AG09319 (cell line): ENCODE measurements around the gene SULT2B1.

Experiments
- DNase-seq: peaks from one replicate; pipeline ENCODE4 v3.0.0-alpha.2; 2010; ENCODE audit warnings: low read depth; ENCODE audit errors: extremely low read depth
- TF ChIP-seq, protein P1 (sequence below): IDR thresholded peaks from 2 replicates; pipeline ENCODE4 v1.5.1; 2011; ENCODE audit warnings: low read depth, mild to moderate bottlenecking, inconsistent platforms, low read length, moderate library complexity

SULT2B1 gene

DNA sequence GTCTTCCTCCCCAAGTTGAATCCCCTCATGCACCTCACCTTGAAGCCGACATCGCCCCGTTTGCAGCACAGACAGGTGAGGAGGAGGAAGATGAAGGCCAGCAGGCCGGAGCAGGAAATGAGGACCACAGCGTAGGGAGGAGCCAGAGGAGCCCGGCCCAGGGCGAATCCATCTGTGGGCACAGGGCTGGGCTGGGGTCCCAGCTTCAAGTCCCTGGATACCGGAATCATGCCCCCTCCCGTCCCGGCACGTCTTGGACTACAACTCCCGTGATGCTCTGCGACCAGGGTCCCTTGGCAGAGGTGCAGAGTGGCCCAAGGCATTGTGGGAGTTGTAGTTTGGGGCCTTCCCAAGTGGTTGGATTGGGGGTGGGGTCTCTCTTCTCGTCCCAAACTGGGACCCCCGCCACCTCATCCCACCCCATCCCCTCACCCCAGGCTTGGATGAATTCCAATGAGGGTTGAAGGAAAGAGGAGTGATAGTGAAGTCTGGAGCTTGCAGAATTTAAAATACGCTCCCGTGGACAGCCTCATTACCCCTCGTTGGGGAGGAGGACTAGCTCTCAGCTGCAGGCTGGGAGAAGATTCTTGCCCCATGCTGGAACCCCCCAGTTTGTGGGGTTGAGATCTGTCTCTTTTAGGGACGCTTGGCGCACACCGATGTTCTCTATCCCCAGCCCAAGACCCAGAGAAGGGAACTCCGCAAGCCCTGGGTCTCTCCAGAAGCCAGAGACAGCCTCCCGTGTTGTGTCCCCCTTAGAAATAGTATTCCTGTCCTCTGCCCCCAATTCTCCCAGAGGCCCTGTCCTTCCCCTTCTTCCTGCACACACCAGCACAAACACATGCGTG, 41.3 kb upstream of the SULT2B1 start:
- DNase-seq: peak; percentile 4
- TF ChIP-seq, protein P1, sequence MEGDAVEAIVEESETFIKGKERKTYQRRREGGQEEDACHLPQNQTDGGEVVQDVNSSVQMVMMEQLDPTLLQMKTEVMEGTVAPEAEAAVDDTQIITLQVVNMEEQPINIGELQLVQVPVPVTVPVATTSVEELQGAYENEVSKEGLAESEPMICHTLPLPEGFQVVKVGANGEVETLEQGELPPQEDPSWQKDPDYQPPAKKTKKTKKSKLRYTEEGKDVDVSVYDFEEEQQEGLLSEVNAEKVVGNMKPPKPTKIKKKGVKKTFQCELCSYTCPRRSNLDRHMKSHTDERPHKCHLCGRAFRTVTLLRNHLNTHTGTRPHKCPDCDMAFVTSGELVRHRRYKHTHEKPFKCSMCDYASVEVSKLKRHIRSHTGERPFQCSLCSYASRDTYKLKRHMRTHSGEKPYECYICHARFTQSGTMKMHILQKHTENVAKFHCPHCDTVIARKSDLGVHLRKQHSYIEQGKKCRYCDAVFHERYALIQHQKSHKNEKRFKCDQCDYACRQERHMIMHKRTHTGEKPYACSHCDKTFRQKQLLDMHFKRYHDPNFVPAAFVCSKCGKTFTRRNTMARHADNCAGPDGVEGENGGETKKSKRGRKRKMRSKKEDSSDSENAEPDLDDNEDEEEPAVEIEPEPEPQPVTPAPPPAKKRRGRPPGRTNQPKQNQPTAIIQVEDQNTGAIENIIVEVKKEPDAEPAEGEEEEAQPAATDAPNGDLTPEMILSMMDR: no peak

- no peak for DNase-seq
- TF ChIP-seq, protein P1: no peak
Measured at GRCh38 chr19:48511321-48511731, 40.6 kb upstream of the SULT2B1 start.

DNA sequence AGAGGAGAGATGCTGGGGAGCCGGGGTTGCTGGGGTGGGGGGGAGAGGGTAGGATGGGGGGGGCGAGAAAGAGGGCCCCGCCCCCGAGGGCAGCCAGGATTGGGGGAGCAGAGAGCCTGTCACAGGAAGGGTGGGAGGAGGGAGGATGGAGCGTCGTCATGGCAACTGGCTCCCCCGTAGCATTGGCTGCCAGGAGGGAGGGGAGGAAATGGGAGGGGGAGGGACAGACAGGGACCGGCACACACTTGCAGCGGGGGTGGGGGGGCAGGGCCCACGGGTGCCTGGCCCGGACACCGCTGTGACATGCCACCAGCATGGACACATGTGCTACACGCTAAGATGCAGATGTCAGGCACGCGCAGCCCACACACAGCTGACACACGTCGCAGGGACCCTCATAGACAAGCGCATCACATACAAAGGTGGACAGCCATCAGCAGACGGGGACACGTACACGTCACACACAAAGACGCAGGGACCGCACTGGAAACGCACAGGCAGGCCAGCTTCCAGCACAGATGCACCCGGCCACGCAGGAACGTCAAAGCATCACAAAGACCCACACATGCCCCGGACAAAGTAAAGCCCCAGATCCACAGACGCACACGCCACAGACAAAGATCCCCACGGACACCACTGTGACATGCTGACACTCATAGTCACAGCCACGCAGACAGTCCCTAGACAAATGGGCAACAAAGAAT, 40.0 kb upstream of the SULT2B1 start, which contains the start of gene LMTK3:
Gene LMTK3 (minus strand): TSS at position 36 of the 704 bp plus-strand sequence. CDS start 259 bp downstream, outside the sequence.
- DNase-seq: peak; percentile 11
- TF ChIP-seq, protein P1: no peak

DNA sequence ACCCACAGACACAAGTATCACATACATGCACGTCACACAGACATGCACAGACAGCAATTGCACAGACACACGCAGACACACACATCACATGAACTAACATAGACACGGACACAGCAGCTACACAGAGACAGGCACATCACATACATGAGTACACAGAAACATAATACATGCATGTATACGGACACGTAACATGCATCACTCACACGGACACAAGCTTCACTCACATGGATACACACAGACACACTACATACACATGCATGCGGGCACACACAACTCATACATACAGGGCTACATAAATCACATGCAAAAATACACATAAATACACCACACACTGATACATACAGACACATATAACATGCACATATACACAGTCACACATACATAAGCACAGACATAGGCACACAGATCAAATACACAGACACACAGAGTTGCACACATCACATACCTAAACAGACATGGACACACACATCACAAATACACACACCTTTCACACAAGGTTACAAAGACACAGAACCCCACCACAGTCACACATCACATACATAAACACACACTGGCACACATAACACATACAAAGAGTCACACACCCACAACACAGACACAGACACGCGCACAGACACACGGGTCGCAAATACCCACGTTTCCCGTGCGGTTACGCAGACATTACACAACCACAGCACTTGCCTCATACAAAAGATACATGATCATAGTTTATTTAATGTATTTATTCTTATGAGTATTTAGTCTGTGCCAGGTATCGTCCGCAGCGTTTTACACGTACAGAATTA, 39.3 kb upstream of the SULT2B1 start:
- TF ChIP-seq, protein P1: no peak
- DNase-seq: no peak

DNA sequence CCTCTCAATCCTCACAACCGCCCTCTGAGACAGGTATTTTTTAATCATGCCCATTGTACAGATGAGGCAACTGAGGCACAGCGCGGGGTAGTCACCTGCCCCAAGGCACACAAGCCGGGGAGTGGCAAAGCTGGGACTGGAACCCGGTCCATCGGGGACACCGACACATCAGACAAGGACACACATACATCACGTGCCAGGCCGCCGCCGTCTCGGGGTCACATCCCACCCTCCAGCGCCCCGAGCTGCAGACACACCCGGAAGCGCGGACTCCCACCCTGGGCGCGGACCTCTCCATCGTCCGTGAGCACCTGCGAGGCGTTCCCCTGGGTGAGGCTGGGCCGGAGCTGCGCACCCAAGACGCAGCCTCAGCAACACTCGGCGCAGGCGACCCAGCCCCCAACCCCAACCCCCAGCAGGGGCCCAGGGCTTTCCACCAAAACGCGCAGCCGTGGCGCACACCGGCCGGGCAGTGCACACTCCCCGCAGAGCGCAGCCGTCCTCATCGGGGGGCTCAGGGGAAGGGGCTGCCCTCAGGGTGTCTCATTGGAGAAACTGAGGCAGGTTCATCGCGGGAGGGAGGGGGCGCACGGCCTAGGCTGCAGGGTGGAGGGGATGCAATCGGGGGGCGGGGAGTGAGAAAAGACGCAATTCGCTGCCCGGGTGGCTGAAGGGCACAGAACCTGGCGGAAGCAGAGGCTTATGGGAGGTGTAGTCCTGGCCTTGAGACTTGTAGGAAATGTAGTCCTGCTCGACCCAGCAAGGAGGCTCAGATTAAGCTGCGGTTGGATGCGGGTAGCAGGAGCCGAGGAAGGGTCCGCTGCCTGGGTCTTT, 38.5 kb upstream of the SULT2B1 start:
- TF ChIP-seq, protein P1: no peak

GRCh38 chr19:48514123-48514458, 37.9 kb upstream of the SULT2B1 start:
- DNase-seq: no peak
- TF ChIP-seq, protein P1: no peak

More for the DNA sequence above, 38.5 kb upstream of the SULT2B1 start:
- DNase-seq: peak; percentile 25
